IPS-18c (cell line): ENCODE measurements around the gene PRR23E.

Experiments
- H3K4me3 ChIP-seq: 2 replicates; pipeline ENCODE4 v1.7.0; 2013; ENCODE audit warnings: low read depth, mild to moderate bottlenecking, low read length, moderate library complexity; ENCODE audit not compliant: insufficient read depth
- H3K9me3 ChIP-seq: one replicate; pipeline ENCODE4 v1.6.1; 2013; ENCODE audit warnings: mild to moderate bottlenecking, low read length, moderate library complexity; ENCODE audit not compliant: control insufficient read depth, insufficient read depth

The PRR23E gene

GRCh38 chr3:127196466-127197299, 3.8 kb downstream of the PRR23E start:
- no peak overlapping the region for H3K4me3 ChIP-seq
- peaks cover 2% of the 10 kb centered on the region for H3K9me3 ChIP-seq

GRCh38 chr3:127197300-127198189, 4.6 kb downstream of the PRR23E start:
- H3K4me3 ChIP-seq: no peak overlapping the region
- H3K9me3 ChIP-seq: peaks cover 2% of the 10 kb centered on the region

GRCh38 chr3:127200086-127200691, 7.3 kb downstream of the PRR23E start:
- no peaks in the 10 kb centered on the region for H3K9me3 ChIP-seq

GRCh38 chr3:127203024-127203423, 10.1 kb downstream of the PRR23E start:
- H3K9me3 ChIP-seq: no peaks in the 10 kb centered on the region
- no peak overlapping the region for H3K4me3 ChIP-seq

More at GRCh38 chr3:127200086-127200691, 7.3 kb downstream of the PRR23E start:
- H3K4me3 ChIP-seq: no peak overlapping the region

GRCh38 chr3:127204841-127205582, 12.1 kb downstream of the PRR23E start:
- no peaks in the 10 kb centered on the region for H3K9me3 ChIP-seq
- no peak overlapping the region for H3K4me3 ChIP-seq

- Histone ChIP-seq H3K9me3 (no peaks in the 10 kb centered on the region), H3K4me3 (no peak overlapping the region)
Measured at GRCh38 chr3:127206154-127206553, 13.2 kb downstream of the PRR23E start.

GRCh38 chr3:127206611-127207516, 13.9 kb downstream of the PRR23E start:
- no peak overlapping the region for H3K4me3 ChIP-seq
- H3K9me3 ChIP-seq: peaks cover 4% of the 10 kb centered on the region

GRCh38 chr3:127207727-127208482, 15.0 kb downstream of the PRR23E start:
- H3K4me3 ChIP-seq: no peak overlapping the region
- peaks cover 4% of the 10 kb centered on the region for H3K9me3 ChIP-seq

- Histone ChIP-seq H3K4me3 (no peak overlapping the region), H3K9me3 (peaks cover 4% of the 10 kb centered on the region)
Measured at GRCh38 chr3:127208483-127209100, 15.7 kb downstream of the PRR23E start.

- Histone ChIP-seq H3K9me3 (peaks cover 4% of the 10 kb centered on the region), H3K4me3 (no peak overlapping the region)
Measured at GRCh38 chr3:127209155-127209839, 16.4 kb downstream of the PRR23E start.

- Histone ChIP-seq H3K4me3 (no peak overlapping the region; the same call in 1 of the 2 replicates), H3K9me3 (peaks cover 4% of the 10 kb centered on the region)
Measured at GRCh38 chr3:127209840-127210653, 17.1 kb downstream of the PRR23E start.

GRCh38 chr3:127210654-127210943, 17.7 kb downstream of the PRR23E start:
- H3K4me3 ChIP-seq: no peak overlapping the region
- peaks cover 4% of the 10 kb centered on the region for H3K9me3 ChIP-seq

- Histone ChIP-seq H3K4me3 (no peak overlapping the region), H3K9me3 (peaks cover 4% of the 10 kb centered on the region)
Measured at GRCh38 chr3:127211118-127212060, 18.5 kb downstream of the PRR23E start.
